GM21619 (cell line): Measurements from ENCODE around the gene C19orf85.
A peak's percentile ranks its signal among the peaks of the same experiment; 100 is the strongest.
"Not testable (repeated sequence)": the region's sequence is repeated elsewhere in the genome, so short reads cannot be mapped to it uniquely, and the experiment has no call there.

ENCODE experiments used
- ATAC-seq: cut with Tn5 transposase; IDR thresholded peaks from one replicate; pipeline ENCODE4 v1.9.1; 2021; ENCODE audit not compliant: unreplicated experiment

C19orf85 gene

GRCh38 chr19:55464662-55465054, at the start of gene C19orf85:
Gene C19orf85 (minus strand): TSS chr19:55464751. CDS start chr19:55464554, 197 bp downstream.
- no peak for ATAC-seq

GRCh38 chr19:55508120-55508519, 43.6 kb upstream of the C19orf85 start:
- ATAC-seq: no peak

GRCh38 chr19:55504981-55505380, 40.4 kb upstream of the C19orf85 start:
- no peak for ATAC-seq

GRCh38 chr19:55504252-55504603, 39.7 kb upstream of the C19orf85 start:
- no peak for ATAC-seq

GRCh38 chr19:55503502-55504251, 39.1 kb upstream of the C19orf85 start:
- peak; percentile 86 for ATAC-seq

GRCh38 chr19:55503157-55503501, 38.6 kb upstream of the C19orf85 start:
- no peak for ATAC-seq

- no peak for ATAC-seq
These were observed 37.8 kb upstream of the C19orf85 start for GRCh38 chr19:55502197-55502952.

- ATAC-seq: no peak
These were observed 35.9 kb upstream of the C19orf85 start for GRCh38 chr19:55500368-55500952.

- no peak for ATAC-seq
These were observed 33.8 kb upstream of the C19orf85 start for GRCh38 chr19:55498246-55498840.

GRCh38 chr19:55497763-55498162, 33.2 kb upstream of the C19orf85 start:
- ATAC-seq: no peak

GRCh38 chr19:55496820-55497219, 32.3 kb upstream of the C19orf85 start:
- not testable (repeated sequence) for ATAC-seq

- ATAC-seq: no peak
These were observed 31.2 kb upstream of the C19orf85 start for GRCh38 chr19:55495646-55496349.

GRCh38 chr19:55494172-55494761, 29.7 kb upstream of the C19orf85 start:
- no peak for ATAC-seq

- no peak for ATAC-seq
These were observed 29.2 kb upstream of the C19orf85 start for GRCh38 chr19:55493645-55494171.

GRCh38 chr19:55493052-55493644, 28.6 kb upstream of the C19orf85 start:
- ATAC-seq: no peak

- no peak for ATAC-seq
These were observed 27.9 kb upstream of the C19orf85 start for GRCh38 chr19:55492362-55492944.

GRCh38 chr19:55491546-55492360, 27.2 kb upstream of the C19orf85 start:
- no peak for ATAC-seq

- ATAC-seq: no peak
These were observed 26.2 kb upstream of the C19orf85 start for GRCh38 chr19:55490478-55491432.
